ENCODE data around the gene HNRNPA3.

DNA sequence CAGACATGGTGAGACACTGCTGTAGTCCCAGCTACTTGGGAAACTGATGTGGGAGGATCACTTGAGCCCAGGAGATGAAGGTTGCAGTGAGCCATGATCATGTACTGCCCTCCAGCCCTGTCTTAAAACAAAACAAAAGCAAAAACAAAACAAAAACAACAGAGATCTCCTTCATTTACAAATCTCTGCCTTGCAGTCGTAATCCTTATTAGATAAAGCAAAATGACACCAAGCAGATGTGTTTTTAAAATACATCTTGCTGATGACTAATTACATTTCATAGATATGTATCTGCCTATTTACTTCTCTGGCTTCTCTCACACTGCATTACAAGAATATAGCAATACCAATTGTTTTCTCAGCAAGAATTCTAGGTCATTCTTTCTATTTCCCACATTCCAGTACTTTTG lies 29.1 kb downstream of the HNRNPA3 start:
- TF ChIP-seq EZH2 (IDR thresholded peaks at IDR 0.05; ENCODE audit: insufficient read depth, poor library complexity, severe bottlenecking) (no peak), EZH2phosphoT487 (IDR thresholded peaks at IDR 0.05; ENCODE audit: insufficient read depth, low read depth) (no peak)

All from GM23248 (cell line).